GM23338 (cell line): ENCODE data around the gene PDIA6. TPM values are rescaled to one million over a fixed set of nuclear protein-coding genes. Genes with fewer than 3 reads are reported as not detected.

ENCODE experiments used
- ATAC-seq: fragments of 200-7000 bp; cut with Tn5 transposase; 3 replicates; pipeline ENCODE4 v1.9.1; 2020
- DNase-seq: peaks from one replicate; pipeline ENCODE4 v3.0.0-alpha.2; 2015; ENCODE audit warnings: low spot score
- H2AFZ ChIP-seq: fragments of 200-600 bp; sonication (generic); 2 replicates; pipeline ENCODE4 v1.8.0; 2016; ENCODE audit warnings: antibody characterized with exemption, mild to moderate bottlenecking, moderate library complexity
- H3F3A ChIP-seq: fragments of 200-600 bp; sonication (generic); replicated peaks from 2 replicates; pipeline ENCODE4 v1.8.0; 2017; ENCODE audit warnings: antibody characterized with exemption, mixed run types, low read depth
- H3K27ac ChIP-seq: fragments of 200-600 bp; sonication (generic); 2 replicates; pipeline ENCODE4 v1.6.1; 2016; ENCODE audit warnings: low read depth
- H3K27me3 ChIP-seq: fragments of 200-600 bp; sonication (generic); 2 replicates; pipeline ENCODE4 v1.8.0; 2016; ENCODE audit warnings: mild to moderate bottlenecking, mixed run types, moderate library complexity; ENCODE audit not compliant: insufficient read depth
- H3K36me3 ChIP-seq: fragments of 200-600 bp; sonication (generic); 2 replicates; pipeline ENCODE4 v1.8.0; 2016; ENCODE audit warnings: mild to moderate bottlenecking; ENCODE audit not compliant: insufficient read depth
- H3K4me1 ChIP-seq: fragments of 200-600 bp; sonication (generic); 2 replicates; pipeline ENCODE4 v1.8.0; 2016; ENCODE audit warnings: mild to moderate bottlenecking, moderate library complexity; ENCODE audit not compliant: insufficient read depth
- H3K4me2 ChIP-seq: fragments of 200-600 bp; sonication (generic); 2 replicates; pipeline ENCODE4 v1.7.1; 2017; ENCODE audit warnings: mixed run types
- H3K4me3 ChIP-seq: fragments of 200-600 bp; sonication (generic); 2 replicates; pipeline ENCODE4 v1.6.1; 2016; ENCODE audit warnings: mixed run types
- H3K79me2 ChIP-seq: fragments of 200-600 bp; sonication (generic); replicated peaks from 2 replicates; pipeline ENCODE4 v1.8.0; 2017; ENCODE audit warnings: mild to moderate bottlenecking; ENCODE audit not compliant: insufficient read depth
- H3K9me2 ChIP-seq: fragments of 200-600 bp; sonication (generic); 2 replicates; pipeline ENCODE4 v1.8.0; 2017; ENCODE audit not compliant: insufficient read depth
- H4K20me1 ChIP-seq: fragments of 200-600 bp; sonication (generic); replicated peaks from 2 replicates; pipeline ENCODE4 v1.8.0; 2017; ENCODE audit warnings: mild to moderate bottlenecking; ENCODE audit not compliant: insufficient read depth
- H3K27ac Mint-ChIP-seq: 2 replicates; pipeline ENCODE4 v1.8.0; 2020; ENCODE audit warnings: inconsistent platforms, mild to moderate bottlenecking, moderate library complexity, mixed read lengths
- H3K27me3 Mint-ChIP-seq: 3 replicates; pipeline ENCODE4 v1.8.0; 2022; ENCODE audit warnings: low read depth, mild to moderate bottlenecking, moderate library complexity, mixed read lengths, inconsistent platforms; ENCODE audit not compliant: insufficient read depth, poor library complexity
- H3K36me3 Mint-ChIP-seq: 3 replicates; pipeline ENCODE4 v1.8.0; 2021; ENCODE audit warnings: low read depth, mild to moderate bottlenecking, inconsistent platforms, moderate library complexity, mixed read lengths
- H3K4me1 Mint-ChIP-seq: 3 replicates; pipeline ENCODE4 v1.8.0; 2020; ENCODE audit warnings: mild to moderate bottlenecking, inconsistent platforms, mixed read lengths
- H3K4me3 Mint-ChIP-seq: 3 replicates; pipeline ENCODE4 v1.8.0; 2021; ENCODE audit warnings: moderate library complexity, mild to moderate bottlenecking, inconsistent platforms, mixed read lengths
- H3K9me3 Mint-ChIP-seq: 3 replicates; pipeline ENCODE4 v1.8.0; 2020; ENCODE audit warnings: moderate library complexity, mild to moderate bottlenecking, inconsistent platforms, mixed read lengths
- CREB1 ChIP-seq: fragments of 250-450 bp; sonication (Bioruptor Pico); IDR thresholded peaks from 2 replicates; pipeline ENCODE4 v1.5.0; 2020; ENCODE audit warnings: low read depth, mild to moderate bottlenecking, moderate library complexity
- CTCF ChIP-seq, 2 experiments: fragments of 200-600 bp in 1 of 2; sonication (generic) in 1 of 2; conservative IDR thresholded peaks; 2 replicates each; pipeline versions ENCODE4 v1.5.1 to v1.6.1; 2016 to 2017; ENCODE audit warnings: antibody characterized with exemption in 2 of 2, low read depth in 2 of 2, mild to moderate bottlenecking in 2 of 2, moderate library complexity in 1 of 2
- ETS1 ChIP-seq: IDR thresholded peaks from 2 replicates; pipeline ENCODE4 v1.6.1; 2016; ENCODE audit warnings: antibody characterized with exemption
- EZH2 ChIP-seq: fragments of 200-600 bp; sonication (generic); IDR thresholded peaks from one replicate; pipeline ENCODE4 v1.8.0; 2017; ENCODE audit warnings: antibody characterized with exemption, mild to moderate bottlenecking, low read depth; ENCODE audit not compliant: unreplicated experiment
- EZH2phosphoT487 ChIP-seq: fragments of 200-600 bp; sonication (generic); IDR thresholded peaks from one replicate; pipeline ENCODE4 v1.8.1; 2018; ENCODE audit warnings: antibody characterized with exemption; ENCODE audit not compliant: unreplicated experiment
- JUNB ChIP-seq: IDR thresholded peaks from one replicate; pipeline ENCODE4 v1.6.1; 2016; ENCODE audit warnings: antibody characterized with exemption; ENCODE audit not compliant: unreplicated experiment
- NANOG ChIP-seq: IDR thresholded peaks from 2 replicates; pipeline ENCODE4 v1.6.1; 2016; ENCODE audit warnings: antibody characterized with exemption, borderline replicate concordance
- POLR2AphosphoS5 ChIP-seq: IDR thresholded peaks from 2 replicates; pipeline ENCODE4 v1.6.1; 2016; ENCODE audit warnings: antibody characterized with exemption, low read depth
- REST ChIP-seq: IDR thresholded peaks from one replicate; pipeline ENCODE4 v1.6.1; 2018; ENCODE audit warnings: antibody characterized with exemption; ENCODE audit not compliant: unreplicated experiment
- STAT1 ChIP-seq: IDR thresholded peaks from one replicate; pipeline ENCODE4 v1.6.1; 2016; ENCODE audit warnings: antibody characterized with exemption; ENCODE audit not compliant: unreplicated experiment
- ZNF114 ChIP-seq: fragments of 250-450 bp; sonication (Bioruptor Pico); IDR thresholded peaks from 2 replicates; pipeline ENCODE4 v1.5.0; 2020; ENCODE audit warnings: mild to moderate bottlenecking, moderate library complexity
- ZNF462 ChIP-seq: fragments of 250-450 bp; sonication (Bioruptor Pico); IDR thresholded peaks from 2 replicates; pipeline ENCODE4 v1.5.0; 2020; ENCODE audit warnings: mild to moderate bottlenecking, moderate library complexity
- polyA plus RNA-seq: library from polyadenylated mRNA; unstranded; fragments of >200 nt; fragmentation: Nextera tagmentation; extraction: Ambion mirVana; gene quantifications from 2 replicates; pipeline ENCODE4 v1.2.1, GENCODE V29; 2016
- total RNA-seq: library from RNA; depleted of rRNA; stranded (reverse); fragments of >200 nt; shearing (Covaris generic); gene quantifications from 2 replicates; pipeline ENCODE4 v1.2.3, GENCODE V29; 2014

Gene PDIA6
- total and polyA plus RNA-seq, 2 experiments from 2014 or later = 331 to 382 TPM

GRCh38 chr2:10847008-10847407 is 34.4 kb upstream of the PDIA6 start:
- H3F3A ChIP-seq = no peaks in the 10 kb centered on the region
- no peak overlapping the region for H3K27ac Mint-ChIP-seq
- H3K4me2 ChIP-seq = no peak overlapping the region
- no peaks in the 10 kb centered on the region for H3K79me2 ChIP-seq
- DNase-seq (no peak), ATAC-seq (no peak)
- H3K9me3 Mint-ChIP-seq = peaks cover 3% of the 10 kb centered on the region; the same call in 2 of the 3 replicates
- H3K36me3 ChIP-seq = no peaks in the 10 kb centered on the region
- H3K4me3 ChIP-seq = no peak overlapping the region
- H3K36me3 Mint-ChIP-seq = no peaks in the 10 kb centered on the region; the same call in 2 of the 3 replicates
- no peak overlapping the region for H3K4me3 Mint-ChIP-seq
- no peaks in the 10 kb centered on the region for H3K27me3 Mint-ChIP-seq
- H3K4me1 Mint-ChIP-seq = peaks cover 20% of the 10 kb centered on the region
- no peak overlapping the region for H3K27ac ChIP-seq
- H3K27me3 ChIP-seq = no peaks in the 10 kb centered on the region
- TF ChIP-seq CTCF (conservative IDR thresholded peaks at IDR 0.05; ENCODE audit: low read depth in 2 of 2) (no peak), ZNF114 (CRISPR knock-in tag) (no peak), ZNF462 (CRISPR knock-in tag) (no peak), REST (no peak), STAT1 (no peak), EZH2phosphoT487 (no peak), POLR2AphosphoS5 (no peak), CREB1 (CRISPR knock-in tag) (no peak), EZH2 (no peak), NANOG (no peak), JUNB (no peak), ETS1 (no peak)
- no peaks in the 10 kb centered on the region for H3K9me2 ChIP-seq
- no peaks in the 10 kb centered on the region for H4K20me1 ChIP-seq
- peaks cover 12% of the 10 kb centered on the region for H3K4me1 ChIP-seq
- H2AFZ ChIP-seq = no peak overlapping the region
